NCI-H1417 (cell line): ENCODE measurements around the gene MAG.

Source experiments
- DNase-seq, 3 experiments: peaks; one replicate each; lab custom pipeline; 2025; lab: John Stamatoyannopoulos, UW

Gene MAG

GRCh38 chr19:35360880-35361420 lies 69.0 kb downstream of the MAG start:
- DNase-seq, result no peak

- no peak for DNase-seq
Observed at GRCh38 chr19:35362261-35363000, 70.5 kb downstream of the MAG start.

GRCh38 chr19:35363001-35363590 lies 71.1 kb downstream of the MAG start:
- no peak for DNase-seq
